Measurements from ENCODE around the gene RPS23. TPM values are rescaled to one million over a fixed set of nuclear protein-coding genes. Genes with fewer than 3 reads are reported as not detected.
"Not testable (repeated sequence)": the region's sequence is repeated elsewhere in the genome, so short reads cannot be mapped to it uniquely, and the experiment has no call there.

The RPS23 gene
- total RNA-seq, 1 donor from 2014 or later: 3,622 TPM

GRCh38 chr5:82287625-82288024 is 9.5 kb upstream of the RPS23 start:
- DNase-seq: no peak

GRCh38 chr5:82285206-82285605 is 7.1 kb upstream of the RPS23 start:
- no peak for DNase-seq

GRCh38 chr5:82283893-82284292 is 5.7 kb upstream of the RPS23 start:
- DNase-seq: no peak

GRCh38 chr5:82278711-82279370 is 687 bp upstream of the RPS23 start:
- DNase-seq: no peak

- DNase-seq: no peak
These were observed 554 bp downstream of the RPS23 start for GRCh38 chr5:82277613-82277986.

GRCh38 chr5:82276800-82277612 is 1.1 kb downstream of the RPS23 start:
- no peak for DNase-seq

GRCh38 chr5:82275216-82275664 is 2.9 kb downstream of the RPS23 start:
- no peak for DNase-seq

GRCh38 chr5:82274343-82275211 is 3.6 kb downstream of the RPS23 start:
- no peak for DNase-seq

GRCh38 chr5:82273426-82273825 is 4.7 kb downstream of the RPS23 start:
- not testable (repeated sequence) for DNase-seq

GRCh38 chr5:82272571-82273356 is 5.4 kb downstream of the RPS23 start:
- DNase-seq: not testable (repeated sequence)

GRCh38 chr5:82269363-82269762 is 8.8 kb downstream of the RPS23 start:
- DNase-seq: peak; percentile 85

- DNase-seq: not testable (repeated sequence)
These were observed 10.7 kb downstream of the RPS23 start for GRCh38 chr5:82267297-82267933.

GRCh38 chr5:82265047-82265446 is 13.1 kb downstream of the RPS23 start:
- no peak for DNase-seq

GRCh38 chr5:82259172-82259800 is 18.9 kb downstream of the RPS23 start:
- DNase-seq: peak; percentile 49

GRCh38 chr5:82257729-82258128 is 20.4 kb downstream of the RPS23 start:
- no peak for DNase-seq

GRCh38 chr5:82257247-82257646 is 20.9 kb downstream of the RPS23 start:
- DNase-seq: no peak

- DNase-seq: no peak
These were observed 22.3 kb downstream of the RPS23 start for GRCh38 chr5:82255844-82256243.

GRCh38 chr5:82252744-82253143 is 25.4 kb downstream of the RPS23 start:
- no peak for DNase-seq

GRCh38 chr5:82246960-82247574 is 31.1 kb downstream of the RPS23 start:
- DNase-seq: no peak

- DNase-seq: peak; percentile 9
These were observed 33.1 kb downstream of the RPS23 start for GRCh38 chr5:82244854-82245635.
